ENCODE data around the gene TAF6.
"Not testable (repeated sequence)": the region's sequence is repeated elsewhere in the genome, so short reads cannot be mapped to it uniquely, and the experiment has no call there.

TAF6 gene

DNA sequence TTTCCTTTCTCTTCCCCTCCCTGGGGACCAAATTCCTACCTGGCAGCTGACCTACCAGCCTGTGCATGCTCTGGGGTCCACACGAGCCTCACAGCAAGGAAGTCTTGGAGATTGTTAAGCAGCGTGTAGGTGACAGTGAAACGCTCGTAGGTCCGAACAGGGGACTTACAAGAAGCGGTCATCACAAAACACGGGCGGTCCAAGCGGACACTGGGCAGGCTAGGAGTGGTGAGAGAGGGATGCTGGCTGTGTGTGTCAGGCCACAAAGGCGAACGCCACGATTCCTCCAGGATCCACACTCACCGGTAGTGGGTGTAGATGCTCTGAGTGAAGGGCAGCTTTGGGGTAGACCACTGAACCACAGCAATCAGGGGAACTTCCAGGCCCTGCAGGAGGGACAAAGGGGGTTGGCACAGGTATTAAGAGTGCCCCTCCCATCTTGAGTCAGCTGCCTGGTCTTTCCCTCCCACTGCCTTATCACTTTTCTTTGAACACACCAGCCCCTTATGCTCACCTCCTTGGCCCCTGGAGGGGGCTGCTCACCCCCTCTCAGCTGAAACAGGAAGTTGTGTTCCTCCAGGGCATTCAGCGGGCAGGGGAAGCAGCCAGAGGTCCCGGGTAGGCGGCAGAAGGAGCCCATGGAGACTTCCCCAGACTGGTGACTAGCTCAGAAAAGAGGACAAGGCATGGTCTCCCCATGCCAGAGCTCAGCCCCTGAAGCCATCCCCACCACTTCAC lies 37.3 kb upstream of the TAF6 start:
- no peak overlapping the region; the same call in 1 of the 2 replicates for H3K4me3 ChIP-seq (ENCODE audit: low read length)
- no peak for TF ChIP-seq ZNF274 (IDR thresholded peaks at IDR 0.05; ENCODE audit: low read depth, low read length)

DNA sequence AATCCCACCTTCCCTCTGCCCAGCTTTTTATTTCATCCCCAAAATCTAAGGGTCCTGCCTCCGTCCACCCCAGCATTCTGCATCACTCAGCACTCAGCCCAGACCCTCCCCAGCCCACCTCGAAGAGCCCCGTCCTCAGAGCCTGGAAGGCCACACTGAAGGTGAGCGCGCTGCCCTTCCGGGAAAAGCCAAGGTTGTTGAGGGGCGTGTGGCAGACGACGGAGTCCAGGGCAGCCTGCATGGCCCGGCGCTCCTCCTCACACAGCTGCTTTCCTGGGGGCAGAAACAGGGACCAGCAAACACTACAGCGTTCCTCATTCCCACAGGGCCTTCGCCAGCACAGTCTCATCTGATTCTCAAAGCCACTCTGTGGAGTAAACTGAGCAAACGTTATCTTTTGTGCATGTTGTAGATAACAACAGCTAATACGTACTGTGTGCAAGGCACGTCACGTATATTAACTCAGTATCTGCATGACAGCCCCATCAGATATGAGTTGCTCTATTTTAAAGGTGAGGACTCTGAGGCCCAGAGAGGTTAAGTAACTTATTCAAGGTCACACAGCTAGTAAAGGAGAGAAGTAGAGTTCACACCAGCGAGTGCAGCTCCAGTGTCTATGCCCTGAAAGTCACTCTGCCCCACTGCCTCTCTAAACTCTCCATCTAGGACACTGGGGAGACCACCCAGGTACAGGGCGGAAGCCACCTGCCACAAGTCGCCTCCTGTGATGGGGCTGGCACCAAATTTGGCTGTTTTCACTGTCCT lies 36.6 kb upstream of the TAF6 start:
- H3K4me3 ChIP-seq (ENCODE audit: low read length) = no peak overlapping the region
- TF ChIP-seq ZNF274 (IDR thresholded peaks at IDR 0.05; ENCODE audit: low read depth, low read length) = no peak

DNA sequence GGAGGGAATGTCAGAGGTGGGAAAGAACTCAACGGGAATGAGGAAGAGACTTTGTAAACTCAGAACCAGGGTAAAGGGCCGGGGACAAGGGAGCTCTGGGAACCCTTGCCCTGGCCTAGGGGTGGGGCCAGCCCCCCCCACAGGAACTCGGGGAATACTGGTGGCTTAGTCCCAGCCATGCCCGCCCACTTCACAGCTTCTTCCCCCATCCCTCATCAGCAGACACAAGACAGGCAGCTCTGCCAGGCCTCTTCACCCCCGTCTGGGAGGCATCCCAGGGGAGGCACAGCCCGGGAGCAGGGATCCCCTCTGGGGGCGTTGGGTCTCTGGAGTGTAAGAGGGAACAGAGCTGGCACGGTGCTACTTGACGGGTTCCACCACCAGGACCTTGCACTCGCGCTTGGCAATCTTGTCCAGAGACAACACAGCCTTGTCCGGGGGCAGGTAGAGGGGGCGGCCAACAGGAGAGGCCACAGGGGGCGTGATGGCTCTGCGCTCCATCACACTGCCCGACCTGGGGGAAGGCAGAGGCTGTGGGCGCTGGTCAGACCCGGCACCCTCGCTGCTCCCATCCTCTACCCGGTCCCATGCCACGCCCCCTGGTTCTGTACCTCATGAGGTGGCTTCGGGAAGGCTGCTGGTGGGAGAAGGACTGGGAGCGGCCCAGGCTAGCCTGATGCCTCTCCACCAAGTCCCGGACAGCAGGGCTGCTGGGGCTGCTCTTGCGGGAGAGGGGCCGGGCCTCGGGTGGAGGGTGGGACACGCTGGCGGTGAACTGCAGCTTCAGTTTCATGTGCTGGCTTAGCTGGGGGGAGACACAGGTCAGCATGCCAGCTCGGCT lies 35.7 kb upstream of the TAF6 start:
- no peak for TF ChIP-seq ZNF274 (IDR thresholded peaks at IDR 0.05; ENCODE audit: low read depth, low read length)
- H3K4me3 ChIP-seq (ENCODE audit: low read length) = no peak overlapping the region

DNA sequence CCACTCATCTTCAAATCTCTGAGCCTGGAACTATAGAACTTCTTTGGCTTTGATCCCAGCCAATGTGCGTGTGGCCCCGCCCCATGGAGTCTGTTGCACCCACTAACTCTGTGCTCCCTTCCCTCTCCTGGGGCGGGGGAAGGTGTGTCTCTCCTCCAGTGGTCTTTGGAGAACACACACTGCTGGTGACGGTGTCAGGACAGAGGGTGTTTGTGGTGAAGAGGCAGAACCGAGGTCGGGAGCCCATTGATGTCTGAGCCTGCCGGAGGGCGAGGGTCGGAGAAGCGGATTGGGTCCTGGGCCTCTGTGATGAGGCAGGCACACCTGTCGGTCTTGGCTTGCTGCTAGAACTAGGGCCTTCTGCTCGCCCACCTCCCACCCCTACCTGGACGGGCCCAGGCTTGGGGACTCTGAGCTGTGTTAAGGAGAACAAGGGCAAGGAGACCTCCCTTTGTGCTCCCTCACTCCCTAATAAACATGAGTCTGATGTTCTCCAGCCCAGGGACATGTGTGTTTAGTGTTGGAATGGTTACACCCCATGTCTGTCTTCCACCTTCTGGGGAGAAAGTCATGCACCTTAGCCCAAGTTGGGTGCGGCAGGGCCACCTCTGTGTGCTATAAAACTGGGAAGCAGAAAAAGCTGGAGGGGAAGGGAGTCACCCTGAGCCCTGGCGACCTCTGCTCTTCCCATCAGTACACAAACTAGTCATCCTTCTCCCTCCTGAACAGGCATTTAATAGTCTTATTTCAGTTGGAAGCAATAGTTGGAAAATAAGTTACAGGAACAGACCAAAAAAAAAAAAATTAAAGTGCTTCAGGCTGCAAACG lies 34.8 kb upstream of the TAF6 start:
- TF ChIP-seq ZNF274 (IDR thresholded peaks at IDR 0.05; ENCODE audit: low read depth, low read length) = no peak
- H3K4me3 ChIP-seq (ENCODE audit: low read length) = no peak overlapping the region

DNA sequence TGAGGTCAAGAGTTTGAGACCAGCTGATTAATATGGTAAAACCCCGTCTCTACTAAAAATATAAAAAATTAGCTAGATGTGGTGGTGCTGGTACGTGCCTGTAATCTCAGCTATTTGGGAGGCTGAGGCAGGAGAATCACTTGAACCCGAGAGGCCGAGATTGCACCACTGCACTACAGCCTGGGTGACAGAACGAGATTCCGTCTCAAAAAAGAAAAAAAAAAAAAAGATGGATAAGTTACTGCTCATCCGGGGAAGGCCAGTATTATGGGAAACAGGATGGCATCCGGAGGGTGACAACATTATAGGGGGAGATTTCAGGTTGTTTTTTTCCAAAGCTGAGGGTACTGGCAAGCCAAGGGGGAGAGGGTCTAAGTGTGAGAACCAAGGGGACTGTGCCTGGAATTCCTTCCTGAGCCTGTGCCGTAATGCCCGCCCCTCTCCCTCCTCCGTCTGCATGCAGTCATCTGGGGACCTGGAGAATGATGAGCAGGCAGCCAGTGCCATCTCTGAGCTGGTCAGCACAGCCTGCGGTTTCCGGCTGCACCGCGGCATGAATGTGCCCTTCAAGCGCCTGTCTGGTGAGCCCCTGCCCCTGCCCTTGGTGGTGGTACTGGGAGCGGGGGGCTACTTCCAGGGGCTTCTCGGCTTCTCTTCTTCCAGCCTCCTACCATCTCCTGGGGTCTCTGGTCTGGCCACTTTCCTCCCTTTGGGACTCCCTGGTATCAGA lies 33.9 kb upstream of the TAF6 start:
- TF ChIP-seq ZNF274 (IDR thresholded peaks at IDR 0.05; ENCODE audit: low read depth, low read length) = no peak

DNA sequence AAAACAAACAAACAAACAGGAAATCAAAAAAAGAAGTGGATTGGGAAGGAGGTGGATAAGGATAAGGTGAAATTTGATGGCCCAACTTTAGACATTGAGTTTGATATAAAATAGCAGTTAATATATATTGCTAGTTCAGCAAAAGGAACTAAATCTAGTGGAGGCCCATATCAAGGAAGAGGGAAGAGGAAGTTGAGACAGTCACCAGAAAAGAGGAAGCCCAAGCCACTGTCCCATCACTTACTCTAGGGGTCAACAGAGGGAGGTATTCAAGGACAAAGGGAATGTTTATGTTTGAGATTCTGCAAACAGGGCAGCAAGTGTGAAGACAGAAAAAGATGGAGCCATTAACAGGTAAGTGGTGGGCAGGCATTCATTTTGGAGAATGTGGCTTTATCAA lies 33.2 kb upstream of the TAF6 start:
- TF ChIP-seq ZNF274 (IDR thresholded peaks at IDR 0.05; ENCODE audit: low read depth, low read length) = no peak
- no peak overlapping the region for H3K4me3 ChIP-seq (ENCODE audit: low read length)

More for the DNA sequence above, 33.9 kb upstream of the TAF6 start:
- no peak overlapping the region for H3K4me3 ChIP-seq (ENCODE audit: low read length)

DNA sequence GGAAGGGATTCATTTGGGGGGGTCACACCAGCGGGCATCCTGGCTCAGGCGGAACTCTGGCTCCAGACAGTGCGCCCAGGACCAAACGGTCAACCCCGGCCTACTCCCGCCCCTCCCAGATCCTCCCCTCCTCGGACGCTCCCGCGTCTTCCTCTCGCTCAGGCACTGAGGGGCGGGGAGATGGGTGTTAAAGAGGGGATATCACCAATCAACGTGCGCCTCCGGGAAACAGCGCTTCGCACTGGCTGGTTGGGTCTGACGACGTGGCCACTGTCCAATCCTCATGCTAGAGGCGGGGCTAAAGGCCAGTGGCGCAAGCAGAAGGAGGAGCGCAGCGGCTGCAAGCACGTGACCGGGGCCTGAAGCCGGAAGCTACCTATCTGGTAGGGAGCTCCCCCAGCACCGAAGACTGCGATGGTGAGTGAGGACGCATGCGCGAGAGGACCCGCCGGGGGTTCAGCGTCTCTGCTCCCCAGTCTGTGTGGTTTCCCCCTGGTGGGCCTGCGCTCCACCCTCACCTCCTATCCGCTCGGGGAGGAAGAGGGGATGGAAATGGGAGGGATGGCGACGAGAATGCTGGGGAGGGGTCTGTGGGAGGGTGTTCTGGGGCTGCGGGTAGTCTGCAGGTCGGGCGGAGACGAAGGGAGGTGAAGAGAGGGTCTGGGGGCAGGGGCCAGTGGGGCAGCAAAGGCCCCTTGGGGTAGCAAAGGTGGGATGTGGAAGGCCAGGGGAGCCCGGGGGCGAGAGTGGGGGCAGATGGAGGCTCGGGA lies 29.6 kb upstream of the TAF6 start, which contains the start of gene LAMTOR4:
Gene LAMTOR4, plus strand, starts transcription at position 360 of the 770 bp plus-strand sequence. Its CDS starts 55 bp downstream, at position 415.
- H3K4me3 ChIP-seq (ENCODE audit: low read length) = peak within 1 kb of the TSS; percentile 82
- no peak for TF ChIP-seq ZNF274 (IDR thresholded peaks at IDR 0.05; ENCODE audit: low read depth, low read length)

DNA sequence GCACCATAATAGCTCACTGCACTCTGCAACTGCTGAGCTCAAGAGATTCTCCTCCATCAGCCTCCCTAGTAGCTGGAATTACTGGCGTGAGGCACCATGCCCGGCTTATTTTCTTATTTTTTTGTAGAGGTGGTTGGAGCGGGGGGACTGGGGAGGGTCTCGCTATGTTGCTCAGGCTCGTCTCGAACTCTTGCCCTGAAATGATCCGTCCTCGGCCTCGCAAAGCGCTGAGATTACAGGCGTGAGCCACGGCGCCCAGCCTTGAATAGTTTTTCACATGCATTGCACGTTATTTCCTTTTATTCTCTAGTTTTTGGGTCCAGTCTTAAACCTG lies 29.0 kb upstream of the TAF6 start:
- H3K4me3 ChIP-seq (ENCODE audit: low read length) = peak overlapping the region; percentile 17; the same call in 1 of the 2 replicates
- no peak for TF ChIP-seq ZNF274 (IDR thresholded peaks at IDR 0.05; ENCODE audit: low read depth, low read length)

DNA sequence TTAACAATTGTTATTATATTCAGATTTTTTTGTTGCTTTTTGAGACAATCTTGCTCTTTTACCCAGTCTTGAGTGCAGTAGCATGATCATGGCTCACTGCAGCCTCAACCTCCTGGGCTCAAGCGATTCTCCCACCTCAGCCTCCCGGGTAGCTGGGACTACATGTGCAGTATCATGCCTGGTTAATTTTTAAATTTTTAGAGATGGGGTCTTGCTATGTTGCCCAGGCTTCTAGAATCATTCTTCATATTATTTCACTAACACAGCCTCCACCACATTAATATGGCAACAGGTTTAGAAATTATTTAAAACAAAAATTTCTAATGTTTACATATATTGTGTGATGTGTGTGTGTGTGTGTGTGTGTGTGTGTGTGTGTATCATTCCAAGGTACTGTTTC lies 28.1 kb upstream of the TAF6 start:
- TF ChIP-seq ZNF274 (IDR thresholded peaks at IDR 0.05; ENCODE audit: low read depth, low read length) = no peak
- H3K4me3 ChIP-seq (ENCODE audit: low read length) = no peak overlapping the region

DNA sequence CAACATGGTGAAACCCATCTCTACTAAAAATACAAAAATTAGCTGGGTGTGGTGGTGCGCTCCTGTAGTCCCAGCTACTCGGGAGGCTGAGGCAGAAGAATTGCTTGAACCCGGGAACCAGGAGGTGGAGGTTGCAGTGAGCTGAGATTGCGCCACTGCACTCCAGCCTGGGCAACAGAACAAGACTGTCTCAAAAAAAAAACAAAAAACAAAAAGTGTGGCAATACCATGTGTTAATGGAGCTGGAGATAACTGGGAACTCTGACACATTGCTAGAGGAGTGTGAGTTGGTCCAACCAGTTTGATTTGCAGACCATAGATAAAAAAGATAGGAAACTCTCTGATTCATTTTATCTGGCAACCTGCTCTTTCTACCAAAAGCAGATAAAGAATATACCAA lies 27.2 kb upstream of the TAF6 start:
- H3K4me3 ChIP-seq (ENCODE audit: low read length) = not testable (repeated sequence)

DNA sequence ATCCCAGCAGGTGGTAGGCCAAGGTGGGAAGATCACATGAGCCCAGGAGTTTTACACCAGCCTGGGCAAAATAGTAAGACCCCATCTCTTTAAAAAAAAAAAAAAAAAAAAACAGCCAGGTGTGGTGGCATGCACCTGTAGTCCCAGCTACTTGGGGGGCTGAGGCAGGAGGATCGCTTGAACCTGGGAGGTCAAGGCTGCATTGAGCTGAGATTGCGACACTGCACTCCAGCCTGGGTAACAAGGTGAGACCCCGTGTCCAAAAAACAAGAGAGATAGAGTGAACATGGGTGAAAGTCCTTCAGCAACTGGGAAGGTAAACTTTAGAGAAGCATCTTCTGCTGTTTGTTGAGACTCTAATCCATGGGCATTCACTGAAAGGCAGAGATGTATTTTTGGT lies 23.3 kb upstream of the TAF6 start:
- no peak for TF ChIP-seq ZNF274 (IDR thresholded peaks at IDR 0.05; ENCODE audit: low read depth, low read length)
- no peak overlapping the region for H3K4me3 ChIP-seq (ENCODE audit: low read length)

DNA sequence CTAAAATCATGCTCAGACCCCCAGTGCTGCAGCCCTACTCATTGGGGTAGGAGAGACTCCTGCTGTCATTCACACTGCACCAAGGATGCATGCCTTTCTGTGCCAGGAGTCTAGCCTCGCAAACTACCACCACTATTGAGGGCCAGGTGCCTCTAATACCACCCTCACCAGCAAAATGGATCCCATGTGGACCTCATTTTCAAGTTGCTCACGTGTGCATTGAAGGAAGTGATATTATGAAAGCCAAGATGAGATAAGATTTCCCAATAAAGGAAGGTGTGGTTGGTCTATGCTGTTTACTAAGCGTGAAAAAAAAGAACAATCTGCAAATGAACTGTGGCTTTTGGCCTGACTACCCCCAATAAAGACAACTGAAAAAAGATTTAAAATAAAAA lies 22.4 kb upstream of the TAF6 start:
- TF ChIP-seq ZNF274 (IDR thresholded peaks at IDR 0.05; ENCODE audit: low read depth, low read length) = no peak
- H3K4me3 ChIP-seq (ENCODE audit: low read length) = no peak overlapping the region
